Left lung (tissue), 10 donors: ENCODE data around the gene INF2. TPM values are rescaled to one million over a fixed set of nuclear protein-coding genes. Genes with fewer than 3 reads are reported as not detected.

Source experiments
- ATAC-seq: fragments of 200-7000 bp; cut with Tn5 transposase; one replicate; pipeline ENCODE4 v1.9.1; 2020; ENCODE audit warnings: moderate library complexity
- DNase-seq, 4 donors: peaks; one replicate each; pipeline ENCODE4 v3.0.0-alpha.2; 2013 to 2020
- H3K27ac ChIP-seq, 2 donors: fragments of 200-600 bp; sonication (generic) in 1 of 2; one replicate each; pipeline versions ENCODE4 v1.5.0 to v1.8.0; 2020 to 2021
- H3K27me3 ChIP-seq, 2 donors: fragments of 200-600 bp; sonication (generic) in 1 of 2; one replicate each; pipeline versions ENCODE4 v1.5.0 to v1.8.0; 2020 to 2021
- H3K36me3 ChIP-seq, 2 donors: fragments of 200-600 bp; sonication (generic) in 1 of 2; one replicate each; pipeline versions ENCODE4 v1.5.0 to v1.8.0; 2020 to 2021
- H3K4me1 ChIP-seq, 2 donors: fragments of 200-600 bp; one replicate each; pipeline ENCODE4 v1.8.0; 2021
- H3K4me3 ChIP-seq, 2 donors: fragments of 200-600 bp; sonication (generic) in 1 of 2; one replicate each; pipeline versions ENCODE4 v1.5.0 to v1.8.0; 2020 to 2021; ENCODE audit warnings: mild to moderate bottlenecking in 1 of 2
- H3K9me3 ChIP-seq, 2 donors: fragments of 200-600 bp; sonication (generic) in 1 of 2; one replicate each; pipeline versions ENCODE4 v1.5.0 to v1.8.0; 2020 to 2021
- CTCF ChIP-seq, 2 donors: fragments of 200-600 bp; sonication (generic) in 1 of 2; IDR thresholded peaks; one replicate each; pipeline versions ENCODE4 v1.5.0 to v1.8.0; 2021; ENCODE audit warnings: antibody characterized with exemption in 2 of 2
- intact Hi-C, 2 donors: fragments of 100-400 bp; cut with DNase I; formaldehyde crosslinking; loops; one replicate each; pipeline versions ENCODE4 v1.11.2 to v1.14.2; 2022
- polyA plus RNA-seq, 6 donors: library from polyadenylated mRNA; unstranded; fragments of 120-200 nt; gene quantifications; one replicate each; pipeline ENCODE4 v1.2.1, GENCODE V29; 2013; ENCODE audit not compliant: insufficient read length in 6 of 6
- total RNA-seq, 2 donors: library from RNA; stranded (reverse); fragmentation: NEBNext Ultra II Directional; extraction: Animal tissue kit (Norgen Biotek cat#: 25700); gene quantifications; one replicate each; pipeline ENCODE4 v1.2.1, GENCODE V29; 2021
- donor health status: DM: no; HTN: yes; CAD: no.
- donor health status: DM: no; HTN: no; CAD: no.

The INF2 gene
- total and polyA plus RNA-seq, 8 donors = 43.5 to 120 (median 57.0) TPM

GRCh38 chr14:104717646-104718045 lies 28.2 kb downstream of the INF2 start:
- peaks cover 0 to 69% of the 10 kb centered on the region in 2 donors for H3K36me3 ChIP-seq
- intact Hi-C loops = no loop called here
- no peak for TF ChIP-seq CTCF (IDR thresholded peaks at IDR 0.05)
- ATAC-seq (no peak), DNase-seq (no peak)
- no peak overlapping the region for H3K4me3 ChIP-seq
- H3K27me3 ChIP-seq = no peaks in the 10 kb centered on the region
- peaks cover 0 to under 1% of the 10 kb centered on the region in 2 donors for H3K4me1 ChIP-seq
- H3K27ac ChIP-seq = no peak overlapping the region
- no peaks in the 10 kb centered on the region for H3K9me3 ChIP-seq

GRCh38 chr14:104718147-104718546 lies 28.7 kb downstream of the INF2 start:
- intact Hi-C loops = no loop called here
- DNase-seq (no peak), ATAC-seq (no peak)
- H3K27ac ChIP-seq = no peak overlapping the region
- peaks cover 0 to 64% of the 10 kb centered on the region in 2 donors for H3K36me3 ChIP-seq
- TF ChIP-seq CTCF (IDR thresholded peaks at IDR 0.05) = no peak
- H3K4me1 ChIP-seq = peaks cover 0 to 6% of the 10 kb centered on the region in 2 donors
- no peaks in the 10 kb centered on the region for H3K27me3 ChIP-seq
- H3K9me3 ChIP-seq = no peaks in the 10 kb centered on the region
- no peak overlapping the region for H3K4me3 ChIP-seq

- no peak for DNase-seq
- TF ChIP-seq CTCF (IDR thresholded peaks at IDR 0.05) = no peak
- peaks cover 0 to 57% of the 10 kb centered on the region in 2 donors for H3K36me3 ChIP-seq
- no peaks in the 10 kb centered on the region for H3K9me3 ChIP-seq
- H3K27me3 ChIP-seq = no peaks in the 10 kb centered on the region
- peaks cover 3 to 13% of the 10 kb centered on the region in 2 donors for H3K4me1 ChIP-seq
- no peak overlapping the region for H3K27ac ChIP-seq
- ATAC-seq = no peak
- H3K4me3 ChIP-seq = no peak overlapping the region
- intact Hi-C loops = no loop called here
These were observed 29.5 kb downstream of the INF2 start for GRCh38 chr14:104718871-104719270.

- intact Hi-C loops = no loop called here
- Histone ChIP-seq H3K4me1 (peaks cover 3 to 15% of the 10 kb centered on the region in 2 donors), H3K4me3 (no peak overlapping the region), H3K36me3 (peaks cover 0 to 52% of the 10 kb centered on the region in 2 donors), H3K27ac (no peak overlapping the region), H3K27me3 (no peaks in the 10 kb centered on the region), H3K9me3 (no peaks in the 10 kb centered on the region)
- ATAC-seq (no peak), DNase-seq (no peak)
- no peak for TF ChIP-seq CTCF (IDR thresholded peaks at IDR 0.05)
These were observed 29.9 kb downstream of the INF2 start for GRCh38 chr14:104719343-104719742.

GRCh38 chr14:104721505-104722431 lies 32.4 kb downstream of the INF2 start:
- no peak for TF ChIP-seq CTCF (IDR thresholded peaks at IDR 0.05)
- ATAC-seq = no peak
- Histone ChIP-seq H3K36me3 (peaks cover 0 to 28% of the 10 kb centered on the region in 2 donors), H3K4me3 (no peak overlapping the region), H3K9me3 (no peaks in the 10 kb centered on the region), H3K27ac (no peak overlapping the region), H3K27me3 (peaks cover 0 to 8% of the 10 kb centered on the region in 2 donors), H3K4me1 (peaks cover 9 to 28% of the 10 kb centered on the region in 2 donors)
- intact Hi-C loops = no loop called here
- DNase-seq = no peak
